Left lobe of liver (tissue), 2 donors: ENCODE data around the gene SYCE3. TPM values are rescaled to one million over a fixed set of nuclear protein-coding genes. Genes with fewer than 3 reads are reported as not detected.
A peak's percentile ranks its signal among the peaks of the same experiment; 100 is the strongest.
"Not testable (repeated sequence)": the region's sequence is repeated elsewhere in the genome, so short reads cannot be mapped to it uniquely, and the experiment has no call there.

Experiments
- ATAC-seq: fragments of 200-7000 bp; cut with Tn5 transposase; one replicate; pipeline ENCODE4 v1.9.1; 2020; ENCODE audit warnings: mild to moderate bottlenecking, moderate library complexity
- DNase-seq: peaks from one replicate; pipeline ENCODE4 v3.0.0-alpha.2; 2020; ENCODE audit warnings: low spot score
- total RNA-seq: library from RNA; stranded (reverse); gene quantifications from one replicate; pipeline ENCODE4 v1.2.1, GENCODE V29; 2021
- donor health status: DM: no; HTN: no; CAD: no; lungs with moderate emphysema.
- donor health status: DM: no; HTN: yes; CAD: no.

Gene SYCE3
- 0.45 TPM for total RNA-seq

- ATAC-seq: peak; percentile 93
- peak; percentile 98 for DNase-seq
Measured at GRCh38 chr22:50562523-50563412, at the start of gene SYCE3. Gene SYCE3, minus strand, starts transcription at chr22:50562919. Its CDS starts 6,514 bp downstream, at chr22:50556405.

GRCh38 chr22:50612168-50612527 is 49.4 kb upstream of the SYCE3 start:
- DNase-seq (no peak), ATAC-seq (no peak)

- no peak for ATAC-seq
- DNase-seq: no peak
Measured at GRCh38 chr22:50611341-50612060, 48.8 kb upstream of the SYCE3 start.

GRCh38 chr22:50610581-50610980 is 47.9 kb upstream of the SYCE3 start:
- no peak for DNase-seq
- no peak for ATAC-seq

- ATAC-seq: no peak
- no peak for DNase-seq
Measured at GRCh38 chr22:50610041-50610451, 47.3 kb upstream of the SYCE3 start.

GRCh38 chr22:50609599-50609998 is 46.9 kb upstream of the SYCE3 start:
- ATAC-seq (no peak), DNase-seq (no peak)

- DNase-seq (no peak), ATAC-seq (no peak)
Measured at GRCh38 chr22:50608996-50609395, 46.3 kb upstream of the SYCE3 start.

- DNase-seq, ATAC-seq: not testable (repeated sequence)
Measured at GRCh38 chr22:50608058-50608840, 45.5 kb upstream of the SYCE3 start.

- DNase-seq (no peak), ATAC-seq (no peak)
Measured at GRCh38 chr22:50607659-50608020, 44.9 kb upstream of the SYCE3 start.

- ATAC-seq (no peak), DNase-seq (no peak)
Measured at GRCh38 chr22:50606946-50607658, 44.4 kb upstream of the SYCE3 start.

GRCh38 chr22:50606165-50606945 is 43.6 kb upstream of the SYCE3 start:
- DNase-seq: no peak
- peak; percentile 68 for ATAC-seq

- ATAC-seq: no peak
- no peak for DNase-seq
Measured at GRCh38 chr22:50605613-50606074, 42.9 kb upstream of the SYCE3 start.

GRCh38 chr22:50605002-50605612 is 42.4 kb upstream of the SYCE3 start:
- no peak for DNase-seq

GRCh38 chr22:50604256-50605001 is 41.7 kb upstream of the SYCE3 start:
- no peak for ATAC-seq
- no peak for DNase-seq

More at GRCh38 chr22:50605002-50605612, 42.4 kb upstream of the SYCE3 start:
- ATAC-seq: no peak

- DNase-seq (no peak), ATAC-seq (no peak)
Measured at GRCh38 chr22:50603511-50604255, 41.0 kb upstream of the SYCE3 start.

- ATAC-seq (no peak), DNase-seq (no peak)
Measured at GRCh38 chr22:50602338-50602700, 39.6 kb upstream of the SYCE3 start.

- DNase-seq (no peak), ATAC-seq (no peak)
Measured at GRCh38 chr22:50601669-50602337, 39.1 kb upstream of the SYCE3 start.
